ENCODE data around the gene HVCN1.

HVCN1 gene

GRCh38 chr12:110702081-110702480 is 13.2 kb upstream of the HVCN1 start:
- no peak for DNase-seq
- H2BK5ac ChIP-seq (ENCODE audit: low read depth, low read length, poor library complexity) = no peak overlapping the region
- no peak overlapping the region for H4K12ac ChIP-seq (ENCODE audit: low read depth, low read length)
- H3K4ac ChIP-seq (ENCODE audit: low read depth, low read length) = no peak overlapping the region
- no peaks in the 10 kb centered on the region for H3K9me3 ChIP-seq (ENCODE audit: insufficient read depth, low read depth, low read length)
- H2AK5ac ChIP-seq (ENCODE audit: low read length) = no peak overlapping the region
- H3K4me3 ChIP-seq (ENCODE audit: low read depth, low read length) = no peak overlapping the region
- H4K8ac ChIP-seq (ENCODE audit: low read depth, low read length) = no peak overlapping the region
- no peak overlapping the region for H3K14ac ChIP-seq (ENCODE audit: low read length)
- H2AFZ ChIP-seq (ENCODE audit: insufficient read depth, low read length, poor library complexity) = no peak overlapping the region
- no peak overlapping the region for H3K27ac ChIP-seq (ENCODE audit: low read depth, low read length)
- peaks cover 0 to 2% of the 10 kb centered on the region in 2 experiments for H3K4me1 ChIP-seq (ENCODE audit: control insufficient read depth in 1 of 2, insufficient read depth in 2 of 2, low read length in 2 of 2)
- no peak overlapping the region for H3K23ac ChIP-seq (ENCODE audit: low read length)
- H3K79me2 ChIP-seq (ENCODE audit: control insufficient read depth, insufficient read depth, low read length, poor library complexity) = no peaks in the 10 kb centered on the region
- H3K79me1 ChIP-seq (ENCODE audit: low read length) = no peaks in the 10 kb centered on the region
- H3K18ac ChIP-seq (ENCODE audit: low read length) = no peak overlapping the region
- no peaks in the 10 kb centered on the region for H3K36me3 ChIP-seq (ENCODE audit: control insufficient read depth in 1 of 2, insufficient read depth in 2 of 2, low read length in 2 of 2)
- H2BK120ac ChIP-seq (ENCODE audit: insufficient read depth, low read length, poor library complexity) = no peak overlapping the region
- no peaks in the 10 kb centered on the region for H3K27me3 ChIP-seq (ENCODE audit: insufficient read depth, low read length)
- no peak overlapping the region for H3K9ac ChIP-seq (ENCODE audit: low read length)
- no peak overlapping the region for H3K4me2 ChIP-seq (ENCODE audit: low read length)
- no peak overlapping the region for H4K91ac ChIP-seq (ENCODE audit: low read depth, low read length)
- no peak overlapping the region for H2BK12ac ChIP-seq (ENCODE audit: low read length)
- WGBS (ENCODE audit: extremely low coverage, insufficient coverage, insufficient read length) = no CpG with 5 or more reads among the region's 5 CpGs

- Histone ChIP-seq H3K4ac (ENCODE audit: low read depth, low read length) (no peak overlapping the region), H2BK120ac (ENCODE audit: insufficient read depth, low read length, poor library complexity) (no peak overlapping the region), H4K8ac (ENCODE audit: low read depth, low read length) (no peak overlapping the region), H4K91ac (ENCODE audit: low read depth, low read length) (no peak overlapping the region), H3K27me3 (ENCODE audit: insufficient read depth, low read length) (no peaks in the 10 kb centered on the region), H3K79me1 (ENCODE audit: low read length) (no peaks in the 10 kb centered on the region), H3K4me2 (ENCODE audit: low read length) (no peak overlapping the region), H3K18ac (ENCODE audit: low read length) (no peak overlapping the region), H4K12ac (ENCODE audit: low read depth, low read length) (no peak overlapping the region), H3K4me3 (ENCODE audit: low read depth, low read length) (no peak overlapping the region), H2BK12ac (ENCODE audit: low read length) (no peak overlapping the region), H3K79me2 (ENCODE audit: control insufficient read depth, insufficient read depth, low read length, poor library complexity) (no peaks in the 10 kb centered on the region), H3K27ac (ENCODE audit: low read depth, low read length) (no peak overlapping the region), H3K4me1 (ENCODE audit: control insufficient read depth in 1 of 2, insufficient read depth in 2 of 2, low read length in 2 of 2) (peaks cover 0 to 2% of the 10 kb centered on the region in 2 experiments), H3K9me3 (ENCODE audit: insufficient read depth, low read depth, low read length) (no peaks in the 10 kb centered on the region), H2AK5ac (ENCODE audit: low read length) (no peak overlapping the region), H3K23ac (ENCODE audit: low read length) (no peak overlapping the region), H3K9ac (ENCODE audit: low read length) (no peak overlapping the region), H2AFZ (ENCODE audit: insufficient read depth, low read length, poor library complexity) (no peak overlapping the region), H3K14ac (ENCODE audit: low read length) (no peak overlapping the region), H2BK5ac (ENCODE audit: low read depth, low read length, poor library complexity) (no peak overlapping the region), H3K36me3 (ENCODE audit: control insufficient read depth in 1 of 2, insufficient read depth in 2 of 2, low read length in 2 of 2) (no peaks in the 10 kb centered on the region)
- no peak for DNase-seq
- WGBS (ENCODE audit: extremely low coverage, insufficient coverage, insufficient read length) = no CpG with 5 or more reads among the region's 28 CpGs
These were observed 10.9 kb upstream of the HVCN1 start for GRCh38 chr12:110699591-110700445.

GRCh38 chr12:110698171-110698902 is 9.4 kb upstream of the HVCN1 start:
- H3K14ac ChIP-seq (ENCODE audit: low read length) = no peak overlapping the region
- H2BK12ac ChIP-seq (ENCODE audit: low read length) = no peak overlapping the region
- H3K23ac ChIP-seq (ENCODE audit: low read length) = no peak overlapping the region
- no peak overlapping the region for H4K91ac ChIP-seq (ENCODE audit: low read depth, low read length)
- peak; percentile 80 to 87 for DNase-seq
- no peak overlapping the region for H4K12ac ChIP-seq (ENCODE audit: low read depth, low read length)
- WGBS (ENCODE audit: extremely low coverage, insufficient coverage, insufficient read length) = no CpG with 5 or more reads among the region's 20 CpGs
- H3K18ac ChIP-seq (ENCODE audit: low read length) = no peak overlapping the region
- H2BK5ac ChIP-seq (ENCODE audit: low read depth, low read length, poor library complexity) = no peak overlapping the region
- no peak overlapping the region for H3K4ac ChIP-seq (ENCODE audit: low read depth, low read length)
- no peak overlapping the region for H4K8ac ChIP-seq (ENCODE audit: low read depth, low read length)
- H3K9ac ChIP-seq (ENCODE audit: low read length) = no peak overlapping the region
- H3K27me3 ChIP-seq (ENCODE audit: insufficient read depth, low read length) = no peaks in the 10 kb centered on the region
- H2BK120ac ChIP-seq (ENCODE audit: insufficient read depth, low read length, poor library complexity) = no peak overlapping the region
- no peaks in the 10 kb centered on the region for H3K79me2 ChIP-seq (ENCODE audit: control insufficient read depth, insufficient read depth, low read length, poor library complexity)
- H3K9me3 ChIP-seq (ENCODE audit: insufficient read depth, low read depth, low read length) = no peaks in the 10 kb centered on the region
- H3K79me1 ChIP-seq (ENCODE audit: low read length) = no peaks in the 10 kb centered on the region
- peaks cover 0 to 2% of the 10 kb centered on the region in 2 experiments for H3K4me1 ChIP-seq (ENCODE audit: control insufficient read depth in 1 of 2, insufficient read depth in 2 of 2, low read length in 2 of 2)
- H2AFZ ChIP-seq (ENCODE audit: insufficient read depth, low read length, poor library complexity) = no peak overlapping the region
- H3K36me3 ChIP-seq (ENCODE audit: control insufficient read depth in 1 of 2, insufficient read depth in 2 of 2, low read length in 2 of 2) = no peaks in the 10 kb centered on the region
- peak overlapping the region; percentile 38 for H3K4me2 ChIP-seq (ENCODE audit: low read length)
- H3K27ac ChIP-seq (ENCODE audit: low read depth, low read length) = no peak overlapping the region
- no peak overlapping the region for H2AK5ac ChIP-seq (ENCODE audit: low read length)
- no peak overlapping the region for H3K4me3 ChIP-seq (ENCODE audit: low read depth, low read length)

- no peak overlapping the region for H3K9ac ChIP-seq (ENCODE audit: low read length)
- no peak overlapping the region for H2BK5ac ChIP-seq (ENCODE audit: low read depth, low read length, poor library complexity)
- no peak overlapping the region for H3K23ac ChIP-seq (ENCODE audit: low read length)
- no peaks in the 10 kb centered on the region for H3K36me3 ChIP-seq (ENCODE audit: control insufficient read depth in 1 of 2, insufficient read depth in 2 of 2, low read length in 2 of 2)
- H3K4me1 ChIP-seq (ENCODE audit: control insufficient read depth in 1 of 2, insufficient read depth in 2 of 2, low read length in 2 of 2) = peaks cover 0 to 2% of the 10 kb centered on the region in 2 experiments
- no peak overlapping the region for H3K4ac ChIP-seq (ENCODE audit: low read depth, low read length)
- H2AFZ ChIP-seq (ENCODE audit: insufficient read depth, low read length, poor library complexity) = no peak overlapping the region
- H3K79me1 ChIP-seq (ENCODE audit: low read length) = no peaks in the 10 kb centered on the region
- no peak overlapping the region for H2BK12ac ChIP-seq (ENCODE audit: low read length)
- no peak for DNase-seq
- no peak overlapping the region for H3K27ac ChIP-seq (ENCODE audit: low read depth, low read length)
- no peak overlapping the region for H3K4me3 ChIP-seq (ENCODE audit: low read depth, low read length)
- H3K18ac ChIP-seq (ENCODE audit: low read length) = no peak overlapping the region
- no peaks in the 10 kb centered on the region for H3K79me2 ChIP-seq (ENCODE audit: control insufficient read depth, insufficient read depth, low read length, poor library complexity)
- H3K27me3 ChIP-seq (ENCODE audit: insufficient read depth, low read length) = no peaks in the 10 kb centered on the region
- H2BK120ac ChIP-seq (ENCODE audit: insufficient read depth, low read length, poor library complexity) = no peak overlapping the region
- no peak overlapping the region for H4K91ac ChIP-seq (ENCODE audit: low read depth, low read length)
- H3K9me3 ChIP-seq (ENCODE audit: insufficient read depth, low read depth, low read length) = no peaks in the 10 kb centered on the region
- no peak overlapping the region for H4K12ac ChIP-seq (ENCODE audit: low read depth, low read length)
- WGBS (ENCODE audit: extremely low coverage, insufficient coverage, insufficient read length) = no CpG with 5 or more reads among the region's 2 CpGs
- H3K14ac ChIP-seq (ENCODE audit: low read length) = no peak overlapping the region
- no peak overlapping the region for H3K4me2 ChIP-seq (ENCODE audit: low read length)
- H4K8ac ChIP-seq (ENCODE audit: low read depth, low read length) = no peak overlapping the region
- no peak overlapping the region for H2AK5ac ChIP-seq (ENCODE audit: low read length)
These were observed 8.3 kb upstream of the HVCN1 start for GRCh38 chr12:110697236-110697635.
